SK-N-SH (cell line): ENCODE data around the gene SGPP2. TPM values are rescaled to one million over a fixed set of nuclear protein-coding genes. Genes with fewer than 3 reads are reported as not detected.

Source experiments
- polyA plus RNA-seq, 3 experiments: library from polyadenylated mRNA; depleted of rRNA; stranded (reverse); fragments of >200 nt; gene quantifications; 2 replicates each; pipeline ENCODE4 v1.2.3, GENCODE V29; 2012
- small RNA-seq, 7 experiments: library from RNA; depleted of rRNA; stranded (forward); fragments of <200 nt; gene quantifications; one replicate each; pipeline ENCODE3, GENCODE V24; 2012

SGPP2 gene
- polyA plus RNA-seq, 1 of the 3 experiments (the other 2 are of a cell fraction) = 0.03 TPM

Small RNA genes within 50 kb of the gene (small RNA-seq; reads per million reads assigned to genes)
- gene RF00019 (0 reads per million in 7 experiments), gene RNU6-619P (0 reads per million in 7 experiments)

Other genes with a start within 250 kb of the SGPP2 start
- not detected in 2 replicates for gene PAX3, start 125.5 kb upstream of the SGPP2 start, polyA plus RNA-seq (2012; rRNA removed)
- gene FARSB, start 231.5 kb downstream of the SGPP2 start, polyA plus RNA-seq (2012; rRNA removed) = 15.4 and 19.1 TPM in 2 replicates
- gene MOGAT1, start 247.1 kb downstream of the SGPP2 start, polyA plus RNA-seq (2012; rRNA removed) = not detected in 2 replicates